ENCODE results near the gene GET4. TPM values are rescaled to one million over a fixed set of nuclear protein-coding genes. Genes with fewer than 3 reads are reported as not detected.
A peak's percentile ranks its signal among the peaks of the same experiment; 100 is the strongest.

The GET4 gene
- total RNA-seq (2014; rRNA removed; shearing (Covaris generic)): 22.4 and 24.6 TPM in 2 replicates

DNA sequence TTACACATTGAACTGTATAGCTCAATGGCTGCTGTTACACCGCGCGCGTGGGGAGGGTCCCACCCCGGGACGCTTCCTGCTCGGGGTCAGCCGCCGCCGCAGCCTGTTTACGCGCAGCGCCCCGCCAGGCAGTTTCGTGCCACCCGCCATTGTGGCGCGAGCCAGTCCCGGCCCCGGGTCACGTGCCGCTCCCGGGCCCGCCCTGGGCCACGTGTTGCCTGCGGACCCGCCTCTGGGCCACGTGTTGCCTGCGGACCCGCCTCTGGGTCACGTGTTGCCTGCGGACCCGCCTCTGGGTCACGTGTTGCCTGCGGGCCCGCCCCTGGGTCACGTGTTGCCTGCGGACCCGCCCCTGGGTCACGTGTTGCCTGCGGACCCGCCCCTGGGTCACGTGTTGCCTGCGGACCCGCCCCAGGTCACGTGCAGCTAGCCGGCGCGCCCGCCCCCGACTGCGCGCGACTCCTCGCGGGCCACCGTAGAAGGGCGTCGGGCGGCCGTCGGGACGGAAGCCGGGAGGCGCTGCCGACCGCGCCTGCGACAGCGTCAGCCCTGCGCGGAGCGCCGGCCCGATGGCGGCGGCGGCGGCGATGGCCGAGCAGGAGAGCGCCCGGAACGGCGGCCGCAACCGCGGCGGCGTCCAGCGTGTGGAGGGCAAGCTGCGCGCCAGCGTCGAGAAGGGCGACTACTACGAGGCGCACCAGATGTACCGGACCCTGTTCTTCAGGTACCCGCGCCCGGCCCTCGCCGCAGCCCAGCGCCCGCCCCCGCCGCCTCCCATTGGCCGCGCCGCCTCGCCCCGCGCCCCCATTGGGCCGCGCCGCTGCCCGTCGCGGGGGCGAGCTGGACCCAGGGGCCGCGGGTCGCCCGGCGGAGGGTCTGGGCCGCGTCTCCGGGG, at the start of gene GET4:
Gene GET4 (plus strand): TSS at position 478 of the 895 bp plus-strand sequence. CDS start 92 bp downstream, at position 570.
- DNase-seq (ENCODE audit: low read depth): peak; percentile 95

DNA sequence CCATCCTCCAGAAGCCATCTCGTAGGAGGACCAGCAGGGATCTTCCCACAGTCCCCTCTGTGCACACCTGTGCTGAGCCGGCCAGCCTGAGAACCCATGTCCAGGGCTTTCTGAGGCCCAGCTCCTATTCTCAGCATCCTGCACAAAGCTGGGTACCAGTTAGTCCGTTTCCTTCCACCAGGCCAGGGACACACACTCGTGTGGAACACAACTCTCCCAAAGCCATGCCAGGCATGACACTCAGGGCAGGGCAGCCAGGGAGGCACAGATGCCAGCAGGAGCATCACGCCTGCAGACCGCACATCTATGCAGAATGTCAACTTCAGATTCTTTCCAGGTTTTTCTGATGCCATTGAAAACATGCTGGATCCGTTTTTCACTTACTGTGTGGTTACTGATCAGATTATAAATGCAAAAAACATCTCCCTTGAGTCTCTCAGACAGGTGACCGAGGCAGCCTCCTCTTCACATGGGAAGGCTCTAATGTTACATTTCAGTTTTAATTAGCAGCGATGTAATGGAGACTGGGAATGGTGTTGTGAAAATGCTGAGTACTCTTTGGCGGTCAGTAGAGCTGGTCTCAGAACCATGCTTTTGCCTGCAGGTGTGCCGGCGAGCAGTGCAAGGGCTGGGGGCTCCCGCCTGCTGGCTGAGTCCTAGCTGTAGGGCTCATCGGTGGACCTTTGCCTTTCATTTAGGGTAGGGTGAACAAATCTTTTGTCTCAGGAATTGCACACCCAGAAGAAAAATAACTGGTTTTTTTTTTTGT, 47.4 kb upstream of the GET4 start:
- no peak for DNase-seq (ENCODE audit: low read depth)

GRCh38 chr7:830069-830468, 46.3 kb upstream of the GET4 start:
- no peak for DNase-seq (ENCODE audit: low read depth)

DNA sequence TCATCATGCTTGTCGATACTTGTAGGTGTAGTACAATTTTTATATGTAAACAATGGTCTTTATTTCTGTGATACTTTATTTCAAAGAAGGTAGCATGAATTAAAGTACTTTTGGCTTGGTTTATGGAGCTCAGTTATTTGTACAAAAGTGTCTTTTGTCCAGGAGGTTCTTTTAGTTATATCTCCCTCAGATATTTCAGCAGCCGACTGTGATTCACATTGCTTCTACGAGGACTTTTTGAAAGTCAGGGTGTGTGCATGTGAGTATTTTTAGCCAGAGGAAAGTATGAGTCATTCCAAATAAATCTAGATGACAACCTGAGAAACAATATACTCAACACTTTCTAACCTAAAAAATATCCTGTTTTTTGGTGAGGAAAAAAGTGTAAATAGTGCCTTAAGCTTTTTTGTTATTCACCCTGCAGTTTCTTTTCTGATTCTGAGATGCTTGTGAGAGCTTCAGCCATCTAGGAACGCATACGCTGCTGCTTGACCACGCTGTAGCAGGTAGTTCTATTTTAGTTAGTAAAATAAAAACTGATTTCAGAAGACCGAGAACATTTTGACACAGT, 44.7 kb upstream of the GET4 start:
- DNase-seq (ENCODE audit: low read depth): peak; percentile 94

DNA sequence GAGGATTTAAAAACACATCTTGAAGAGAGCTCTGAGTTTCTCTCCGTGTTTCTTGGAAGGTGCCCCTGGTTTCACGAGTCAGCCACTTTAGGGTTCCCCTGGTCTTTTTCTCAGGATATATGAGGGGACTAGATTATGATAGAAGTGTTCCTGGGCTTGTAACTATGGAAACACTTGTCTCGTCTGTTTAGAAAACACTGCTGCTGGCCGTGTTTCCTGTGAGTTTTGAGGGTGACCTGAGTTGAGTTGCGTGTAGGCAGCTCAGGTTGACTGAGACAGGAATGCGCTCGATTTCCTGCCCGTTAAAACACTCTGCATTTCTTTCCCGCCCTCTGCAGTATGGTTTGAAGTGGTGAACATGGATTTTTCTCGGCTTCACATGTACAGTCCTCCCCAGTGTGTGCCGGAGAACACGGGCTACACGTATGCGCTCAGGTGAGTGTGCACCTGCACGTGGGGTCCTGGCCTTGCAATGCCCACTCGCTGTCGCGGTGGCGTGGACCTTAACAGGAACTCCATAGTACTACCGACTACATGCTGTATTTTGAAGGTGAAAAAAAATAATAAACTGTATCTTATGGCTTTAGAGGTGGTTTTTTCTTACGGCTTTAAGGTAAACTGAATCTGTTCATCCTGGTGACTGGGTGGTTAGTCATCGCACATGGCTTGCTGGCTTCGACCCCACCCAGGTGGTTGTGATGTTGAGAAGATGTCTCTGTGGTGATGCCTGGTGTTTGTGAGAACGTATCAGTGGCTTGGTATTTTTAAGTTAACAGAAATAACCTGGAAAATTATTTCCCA, 44.0 kb upstream of the GET4 start, which contains the start of gene SUN1:
Gene SUN1 (plus strand): TSS at position 310 of the 801 bp plus-strand sequence. CDS start 49 bp downstream, at position 359.
- DNase-seq (ENCODE audit: low read depth): peak; percentile 79

DNA sequence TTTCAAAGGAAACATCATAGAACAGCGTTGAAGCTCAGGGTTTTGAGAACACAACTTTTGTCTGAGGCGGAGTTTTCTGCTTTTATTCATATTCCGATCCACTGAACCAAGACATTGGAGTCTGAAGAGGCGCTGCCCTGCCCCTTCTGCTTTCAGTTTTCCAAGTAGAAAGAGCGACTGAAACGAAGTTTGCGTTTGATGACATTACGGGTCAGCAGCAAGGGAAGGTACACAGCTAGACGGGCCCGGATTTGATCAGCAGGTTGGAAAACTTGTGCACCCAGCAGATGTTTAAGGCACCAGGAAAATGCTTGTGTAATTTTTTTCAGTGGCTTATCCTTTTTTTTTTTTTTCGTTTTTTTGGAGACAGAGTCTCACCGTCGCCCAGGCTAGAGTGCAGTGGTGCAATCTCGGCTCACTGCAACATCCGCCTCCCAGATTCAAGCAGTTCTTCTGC, 43.4 kb upstream of the GET4 start:
- DNase-seq (ENCODE audit: low read depth): no peak

DNA sequence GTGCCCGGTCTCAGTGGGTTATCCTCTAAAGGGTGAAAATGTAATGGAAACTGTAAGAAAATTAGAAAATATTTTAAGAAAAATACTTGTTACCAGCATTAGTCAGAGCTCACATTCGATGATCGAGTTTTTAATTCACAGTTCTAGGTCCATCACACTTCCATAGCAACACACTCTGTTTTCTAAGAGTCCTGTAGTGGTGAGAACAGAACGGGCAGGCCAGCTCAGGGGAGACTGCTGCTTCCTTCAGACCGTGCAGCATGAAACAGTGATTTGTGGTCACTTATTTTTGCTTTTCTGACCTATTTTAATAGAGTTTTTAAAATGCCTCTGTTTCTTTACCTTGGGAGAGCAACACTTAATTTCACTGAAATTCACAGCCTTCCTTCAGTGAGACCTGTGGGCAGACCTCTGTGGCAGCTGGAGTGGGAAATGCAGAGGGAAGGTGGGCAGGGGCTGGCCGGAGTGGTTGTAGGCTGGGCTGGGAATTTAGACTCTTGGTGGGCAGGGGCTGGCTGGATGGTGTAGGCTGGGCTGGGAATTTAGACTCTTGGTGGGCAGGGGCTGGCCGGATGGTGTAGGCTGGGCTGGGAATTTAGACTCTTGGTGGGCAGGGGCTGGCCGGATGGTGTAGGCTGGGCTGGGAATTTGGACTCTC, 42.6 kb upstream of the GET4 start:
- no peak for DNase-seq (ENCODE audit: low read depth)

DNA sequence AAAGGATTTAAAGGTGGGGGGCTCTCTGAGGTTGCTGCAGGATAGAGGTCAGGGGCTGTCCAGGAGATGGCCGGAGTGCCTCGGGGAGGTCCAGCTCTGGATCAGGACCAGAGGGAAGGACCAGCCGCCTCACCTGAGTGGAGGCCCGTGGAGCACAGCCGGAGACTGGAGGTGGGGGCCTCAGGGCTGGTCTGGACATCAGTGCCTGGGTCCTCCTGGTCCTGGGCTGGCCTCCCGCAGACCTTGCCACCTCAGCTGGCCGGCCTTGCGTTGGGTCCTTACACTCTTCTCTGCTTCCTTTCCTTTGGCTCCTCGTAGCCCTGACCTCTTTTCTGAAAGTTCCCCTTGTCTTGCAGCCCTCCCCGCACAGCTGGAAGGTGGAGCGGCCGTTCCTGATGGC, 42.1 kb upstream of the GET4 start:
- DNase-seq (ENCODE audit: low read depth): no peak

DNA sequence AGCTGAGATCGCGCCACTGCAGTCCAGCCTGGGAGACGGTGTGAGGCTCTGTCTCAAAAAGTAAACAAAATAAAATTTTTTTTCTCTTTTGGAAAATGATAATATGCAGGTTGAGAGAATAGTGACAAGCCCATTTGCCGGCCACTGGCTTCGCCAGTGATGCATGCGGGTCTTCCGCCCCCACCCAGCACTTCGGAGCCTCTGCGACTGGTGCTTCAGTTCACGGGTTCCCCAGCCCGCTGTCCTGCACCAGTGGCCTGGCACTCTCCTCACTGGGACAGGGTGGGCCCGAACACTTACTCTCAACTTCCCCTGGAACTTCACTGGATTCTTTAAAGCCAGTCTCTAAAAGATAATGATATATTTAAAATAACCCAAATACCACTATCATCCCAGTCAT, 41.3 kb upstream of the GET4 start:
- DNase-seq (ENCODE audit: low read depth): no peak

DNA sequence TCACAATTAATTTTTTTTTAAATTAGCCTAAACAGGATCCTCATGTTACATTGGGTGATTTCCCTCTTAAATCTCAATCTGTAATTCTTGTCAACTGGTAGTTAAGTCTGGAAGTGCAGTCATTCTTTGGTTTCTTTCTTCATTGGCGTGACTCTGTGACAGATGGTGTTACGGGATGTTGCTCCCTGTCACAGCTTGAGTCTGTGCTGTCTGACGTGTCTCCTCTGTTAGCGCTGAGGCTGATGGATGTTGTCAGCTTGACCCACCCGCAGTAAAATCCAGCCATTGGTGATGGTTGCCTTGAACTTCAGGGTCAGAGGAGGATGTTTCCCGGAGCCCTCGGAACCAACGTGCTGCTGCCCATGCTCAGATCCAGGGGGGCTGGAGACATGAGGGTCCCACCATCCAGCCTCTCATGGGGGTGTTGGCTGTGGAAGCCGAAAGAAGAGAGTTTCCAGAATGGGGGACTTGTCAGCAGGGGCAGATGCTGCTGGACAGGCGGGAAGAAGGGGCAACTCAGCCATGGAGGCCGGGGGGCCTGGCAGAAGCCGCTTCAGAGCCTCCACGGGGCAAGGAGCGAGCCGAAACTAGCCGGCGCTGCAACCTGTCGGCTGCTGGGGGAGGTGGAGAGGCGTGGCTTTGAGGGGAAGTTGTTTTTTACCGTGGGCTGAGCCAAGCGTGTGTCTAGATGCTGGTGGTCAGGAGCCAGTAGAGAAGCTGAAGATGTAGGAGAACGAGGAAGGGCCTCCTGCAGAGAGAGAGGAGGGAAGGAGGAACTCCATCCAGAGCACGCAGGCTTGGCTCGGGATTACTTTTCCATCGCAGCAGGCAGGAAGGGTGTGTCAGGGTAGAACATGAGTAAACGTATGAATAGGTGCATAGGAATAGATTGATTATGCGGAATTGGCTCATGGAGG, 40.6 kb upstream of the GET4 start:
- DNase-seq (ENCODE audit: low read depth): no peak

DNA sequence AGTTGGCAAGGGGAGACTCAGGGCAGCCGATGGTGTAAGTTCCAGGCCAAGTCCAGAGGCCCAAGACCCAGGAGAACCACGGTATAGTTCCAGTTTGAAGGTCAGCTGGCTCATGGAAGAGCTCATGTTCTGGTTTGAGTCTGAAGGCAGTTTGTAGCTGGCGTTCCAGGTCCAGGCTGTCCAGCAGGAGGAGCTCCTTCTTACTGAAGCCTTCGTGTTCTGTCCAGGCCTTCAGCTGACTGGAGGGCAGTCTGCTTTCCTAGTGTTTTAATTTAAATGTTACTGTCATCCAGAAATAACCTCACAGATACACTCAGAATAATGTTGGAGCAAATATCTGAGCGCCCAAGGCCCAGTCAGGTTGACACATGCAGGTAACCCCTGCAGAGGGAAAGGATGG, 39.9 kb upstream of the GET4 start:
- peak; percentile 30 for DNase-seq (ENCODE audit: low read depth)

GRCh38 chr7:837001-837400, 39.4 kb upstream of the GET4 start:
- DNase-seq (ENCODE audit: low read depth): no peak

GRCh38 chr7:840001-840600, 36.3 kb upstream of the GET4 start:
- no peak for DNase-seq (ENCODE audit: low read depth)

DNA sequence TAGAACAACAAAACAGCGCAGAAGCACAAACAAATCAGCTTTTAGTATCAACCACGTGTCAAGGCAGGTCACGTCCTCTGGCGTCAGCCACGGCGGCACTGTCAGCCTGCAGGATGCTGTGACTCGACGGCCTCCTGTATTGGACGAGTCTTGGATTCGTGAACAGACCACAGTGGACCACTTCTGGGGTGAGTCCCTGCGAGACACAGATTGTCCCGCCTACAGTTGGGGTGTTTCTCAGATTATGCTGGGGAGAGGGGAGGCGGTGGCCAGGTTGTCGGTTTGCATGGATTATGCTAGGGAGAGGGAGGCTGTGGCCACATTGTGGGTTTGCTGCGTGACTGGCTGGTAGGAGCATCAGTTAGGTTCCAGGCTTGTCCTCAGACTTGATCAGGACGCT, 34.4 kb upstream of the GET4 start:
- no peak for DNase-seq (ENCODE audit: low read depth)

DNA sequence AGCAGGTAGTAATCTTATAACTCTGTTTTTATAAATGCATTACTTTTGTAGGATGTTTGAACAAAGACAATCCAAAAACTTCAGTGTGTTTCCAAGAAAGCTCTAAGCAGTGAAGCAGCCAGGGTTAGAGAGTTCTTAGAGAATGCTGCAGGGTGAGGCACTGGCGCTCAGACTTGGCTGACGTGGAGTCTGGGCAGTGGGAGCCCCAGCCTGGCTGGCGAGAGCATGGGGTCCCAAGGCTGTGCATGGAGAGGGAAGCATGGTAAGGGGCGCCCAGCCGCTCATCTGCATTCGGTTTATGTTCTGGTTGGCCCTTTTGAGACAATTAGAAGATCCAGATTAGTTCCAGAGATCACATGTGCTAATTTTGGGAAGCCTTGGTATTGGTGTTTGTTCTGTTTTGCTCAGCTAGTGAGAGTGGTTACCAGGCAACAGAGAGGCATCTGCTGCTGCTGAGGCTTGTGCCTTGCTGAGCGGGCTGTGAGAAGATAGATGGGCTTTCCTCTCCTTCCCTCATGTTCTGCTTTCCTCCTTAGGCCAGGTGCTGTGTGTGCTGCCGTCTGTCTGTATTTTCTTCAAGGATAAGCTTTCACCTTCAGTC, 33.8 kb upstream of the GET4 start:
- no peak for DNase-seq (ENCODE audit: low read depth)

DNA sequence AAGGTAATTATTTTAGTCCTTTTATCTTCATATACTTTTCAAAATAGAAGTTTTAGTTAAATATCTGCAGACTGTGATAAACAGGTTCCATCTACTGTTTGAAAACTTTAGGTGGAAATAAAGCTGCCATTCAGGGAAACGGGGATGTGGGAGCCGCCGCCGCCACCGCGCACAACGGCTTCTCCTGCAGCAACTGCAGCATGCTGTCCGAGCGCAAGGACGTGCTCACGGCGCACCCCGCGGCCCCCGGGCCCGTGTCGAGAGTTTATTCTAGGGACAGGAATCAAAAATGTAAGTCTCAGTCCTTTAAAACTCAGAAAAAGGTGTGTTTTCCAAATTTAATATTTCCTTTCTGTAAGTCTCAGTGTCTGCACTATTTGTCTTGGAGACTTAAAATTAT, 33.1 kb upstream of the GET4 start:
- no peak for DNase-seq (ENCODE audit: low read depth)

GRCh38 chr7:844043-844442, 32.3 kb upstream of the GET4 start:
- DNase-seq (ENCODE audit: low read depth): no peak

DNA sequence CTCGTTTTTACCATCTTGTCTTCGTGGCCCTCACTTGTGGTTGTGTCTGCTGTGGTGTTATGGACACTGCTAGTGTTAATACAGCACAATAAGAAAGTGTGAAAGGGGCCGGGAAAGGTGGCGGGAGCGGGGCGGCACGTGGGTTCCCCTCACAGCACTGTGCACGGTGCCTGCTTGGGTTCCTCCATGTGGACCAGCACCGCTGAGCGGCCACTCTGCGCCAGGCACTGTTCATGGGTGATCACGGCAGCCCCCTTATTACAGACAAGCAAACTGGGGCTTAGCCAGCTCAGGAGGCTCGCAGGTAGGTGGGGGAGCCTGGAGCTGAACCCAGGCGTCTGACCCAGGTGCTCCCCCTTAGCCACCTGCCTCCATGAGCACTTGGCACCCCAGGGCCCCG, 31.8 kb upstream of the GET4 start:
- DNase-seq (ENCODE audit: low read depth): no peak

- no peak for DNase-seq (ENCODE audit: low read depth)
Observed at GRCh38 chr7:845091-845490, 31.3 kb upstream of the GET4 start.
